Ovary (tissue), 3 donors: Measurements from ENCODE around the gene OCLN.

ENCODE experiments used
- POLR2A ChIP-seq: fragments of 450-650 bp; IDR thresholded peaks from one replicate; pipeline ENCODE4 v1.6.1; 2017; ENCODE audit warnings: antibody characterized with exemption, mild to moderate bottlenecking, moderate library complexity
- TF ChIP-seq, protein P1 (sequence below), 3 donors: fragments of 450-650 bp in 2 of 3; fragments of 200-600 bp in 1 of 3; IDR thresholded peaks; one replicate each; pipeline versions ENCODE4 v1.5.1 to v1.8.0; 2016 to 2022; ENCODE audit warnings: antibody characterized with exemption in 3 of 3, mild to moderate bottlenecking in 1 of 3
- donor health status: DM: no; HTN: no; CAD: no.

GRCh38 chr5:69491027-69491426, 1.6 kb upstream of the OCLN start:
- TF ChIP-seq, protein P1, sequence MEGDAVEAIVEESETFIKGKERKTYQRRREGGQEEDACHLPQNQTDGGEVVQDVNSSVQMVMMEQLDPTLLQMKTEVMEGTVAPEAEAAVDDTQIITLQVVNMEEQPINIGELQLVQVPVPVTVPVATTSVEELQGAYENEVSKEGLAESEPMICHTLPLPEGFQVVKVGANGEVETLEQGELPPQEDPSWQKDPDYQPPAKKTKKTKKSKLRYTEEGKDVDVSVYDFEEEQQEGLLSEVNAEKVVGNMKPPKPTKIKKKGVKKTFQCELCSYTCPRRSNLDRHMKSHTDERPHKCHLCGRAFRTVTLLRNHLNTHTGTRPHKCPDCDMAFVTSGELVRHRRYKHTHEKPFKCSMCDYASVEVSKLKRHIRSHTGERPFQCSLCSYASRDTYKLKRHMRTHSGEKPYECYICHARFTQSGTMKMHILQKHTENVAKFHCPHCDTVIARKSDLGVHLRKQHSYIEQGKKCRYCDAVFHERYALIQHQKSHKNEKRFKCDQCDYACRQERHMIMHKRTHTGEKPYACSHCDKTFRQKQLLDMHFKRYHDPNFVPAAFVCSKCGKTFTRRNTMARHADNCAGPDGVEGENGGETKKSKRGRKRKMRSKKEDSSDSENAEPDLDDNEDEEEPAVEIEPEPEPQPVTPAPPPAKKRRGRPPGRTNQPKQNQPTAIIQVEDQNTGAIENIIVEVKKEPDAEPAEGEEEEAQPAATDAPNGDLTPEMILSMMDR (IDR thresholded peaks at IDR 0.05), result no peak
- TF ChIP-seq POLR2A, result no peak
